Mesenchymal stem cell (in vitro differentiated cells and primary cell): ENCODE data around the gene NAT14.
"Not testable (repeated sequence)": the region's sequence is repeated elsewhere in the genome, so short reads cannot be mapped to it uniquely, and the experiment has no call there.

Experiments used
- DNase-seq: peaks from one replicate; pipeline ENCODE4 v3.0.0-alpha.2; 2013
- H2AFZ ChIP-seq: one replicate; pipeline ENCODE4 v1.6.1; 2013; ENCODE audit warnings: low read depth, mild to moderate bottlenecking, control low read depth, inconsistent platforms, low read length, moderate library complexity
- H2AK5ac ChIP-seq: 2 replicates; pipeline ENCODE4 v1.6.1; 2013; ENCODE audit warnings: low read length, moderate library complexity, mild to moderate bottlenecking, inconsistent platforms; ENCODE audit not compliant: severe bottlenecking
- H2BK120ac ChIP-seq: one replicate; pipeline ENCODE4 v1.6.1; 2013; ENCODE audit warnings: low read depth, mild to moderate bottlenecking, inconsistent platforms, low read length, moderate library complexity
- H2BK12ac ChIP-seq, 2 experiments: one replicate each; pipeline ENCODE4 v1.6.1; 2013; ENCODE audit warnings: inconsistent platforms in 2 of 2, low read length in 2 of 2, mild to moderate bottlenecking in 2 of 2, moderate library complexity in 2 of 2, control low read depth in 1 of 2
- H2BK15ac ChIP-seq: one replicate; pipeline ENCODE4 v1.6.1; 2013; ENCODE audit warnings: mild to moderate bottlenecking, low read depth, inconsistent platforms; ENCODE audit not compliant: poor library complexity, severe bottlenecking
- H2BK5ac ChIP-seq: 2 replicates; pipeline ENCODE4 v1.6.1; 2013; ENCODE audit warnings: low read depth, mild to moderate bottlenecking, low read length, control low read depth, inconsistent platforms; ENCODE audit not compliant: poor library complexity, severe bottlenecking
- H3K14ac ChIP-seq, 2 experiments: one replicate each; pipeline ENCODE4 v1.6.1; 2013; ENCODE audit warnings: inconsistent platforms in 2 of 2, low read length in 2 of 2, control low read depth in 1 of 2, mild to moderate bottlenecking in 1 of 2, moderate library complexity in 1 of 2
- H3K18ac ChIP-seq, 2 experiments: one replicate each; pipeline ENCODE4 v1.6.1; 2013; ENCODE audit warnings: inconsistent platforms in 2 of 2, low read length in 2 of 2, control low read depth in 1 of 2, low read depth in 1 of 2, mild to moderate bottlenecking in 1 of 2
- H3K23ac ChIP-seq, 2 experiments: one replicate each; pipeline ENCODE4 v1.6.1; 2013; ENCODE audit warnings: inconsistent platforms in 2 of 2, low read length in 2 of 2, mild to moderate bottlenecking in 2 of 2, moderate library complexity in 2 of 2, control low read depth in 1 of 2
- H3K27ac ChIP-seq: 2 replicates; pipeline ENCODE4 v1.5.1; 2013; ENCODE audit warnings: mild to moderate bottlenecking, moderate library complexity, low read length, control low read depth, inconsistent platforms; ENCODE audit not compliant: poor library complexity, severe bottlenecking
- H3K27me3 ChIP-seq, 2 experiments: 2 replicates each; pipeline versions ENCODE4 v1.6.1 to v1.7.0; 2013; ENCODE audit warnings: low read length in 2 of 2, mild to moderate bottlenecking in 2 of 2, moderate library complexity in 2 of 2, control low read depth in 1 of 2, inconsistent platforms in 1 of 2; ENCODE audit not compliant: control insufficient read depth in 1 of 2, insufficient read depth in 1 of 2
- H3K36me3 ChIP-seq, 2 experiments: 2 replicates each; pipeline versions ENCODE4 v1.6.1 to v1.7.0; 2013; ENCODE audit warnings: low read length in 2 of 2, control low read depth in 1 of 2, inconsistent platforms in 1 of 2, low read depth in 1 of 2, mild to moderate bottlenecking in 1 of 2; ENCODE audit not compliant: insufficient read depth in 2 of 2, control insufficient read depth in 1 of 2
- H3K4ac ChIP-seq, 2 experiments: one replicate each; pipeline ENCODE4 v1.6.1; 2013; ENCODE audit warnings: inconsistent platforms in 2 of 2, low read length in 2 of 2, mild to moderate bottlenecking in 2 of 2, moderate library complexity in 2 of 2, control low read depth in 1 of 2, low read depth in 1 of 2
- H3K4me1 ChIP-seq: 2 replicates; pipeline ENCODE4 v1.6.1; 2013; ENCODE audit warnings: low read depth, low read length, control low read depth; ENCODE audit not compliant: control insufficient read depth, insufficient read depth
- H3K4me2 ChIP-seq: 2 replicates; pipeline ENCODE4 v1.6.1; 2013; ENCODE audit warnings: low read length, mild to moderate bottlenecking, inconsistent platforms; ENCODE audit not compliant: poor library complexity, severe bottlenecking
- H3K4me3 ChIP-seq, 2 experiments: 2 replicates each; pipeline versions ENCODE4 v1.5.1 to v1.7.0; 2013; ENCODE audit warnings: low read length in 2 of 2, mild to moderate bottlenecking in 2 of 2, control low read depth in 1 of 2, low read depth in 1 of 2; ENCODE audit not compliant: insufficient read depth in 1 of 2
- H3K79me1 ChIP-seq: replicated peaks from 2 replicates; pipeline ENCODE4 v1.6.1; 2013; ENCODE audit warnings: mild to moderate bottlenecking, control low read depth, low read length, inconsistent platforms; ENCODE audit not compliant: poor library complexity, severe bottlenecking
- H3K9ac ChIP-seq: 2 replicates; pipeline ENCODE4 v1.7.0; 2013; ENCODE audit warnings: mild to moderate bottlenecking, low read length, moderate library complexity
- H3K9me3 ChIP-seq: 2 replicates; pipeline ENCODE4 v1.7.0; 2013; ENCODE audit warnings: mild to moderate bottlenecking, low read length; ENCODE audit not compliant: control insufficient read depth
- H4K8ac ChIP-seq: one replicate; pipeline ENCODE4 v1.6.1; 2013; ENCODE audit warnings: inconsistent platforms, mild to moderate bottlenecking, low read length, moderate library complexity
- H4K91ac ChIP-seq: one replicate; pipeline ENCODE4 v1.6.1; 2013; ENCODE audit warnings: mild to moderate bottlenecking, low read length, inconsistent platforms
- WGBS: methylation state at CpG from one replicate; pipeline ENCODE4 v1.1.7; 2013; ENCODE audit warnings: mixed read lengths; 5-methylcytosine and 5-hydroxymethylcytosine counted together

NAT14 gene

DNA sequence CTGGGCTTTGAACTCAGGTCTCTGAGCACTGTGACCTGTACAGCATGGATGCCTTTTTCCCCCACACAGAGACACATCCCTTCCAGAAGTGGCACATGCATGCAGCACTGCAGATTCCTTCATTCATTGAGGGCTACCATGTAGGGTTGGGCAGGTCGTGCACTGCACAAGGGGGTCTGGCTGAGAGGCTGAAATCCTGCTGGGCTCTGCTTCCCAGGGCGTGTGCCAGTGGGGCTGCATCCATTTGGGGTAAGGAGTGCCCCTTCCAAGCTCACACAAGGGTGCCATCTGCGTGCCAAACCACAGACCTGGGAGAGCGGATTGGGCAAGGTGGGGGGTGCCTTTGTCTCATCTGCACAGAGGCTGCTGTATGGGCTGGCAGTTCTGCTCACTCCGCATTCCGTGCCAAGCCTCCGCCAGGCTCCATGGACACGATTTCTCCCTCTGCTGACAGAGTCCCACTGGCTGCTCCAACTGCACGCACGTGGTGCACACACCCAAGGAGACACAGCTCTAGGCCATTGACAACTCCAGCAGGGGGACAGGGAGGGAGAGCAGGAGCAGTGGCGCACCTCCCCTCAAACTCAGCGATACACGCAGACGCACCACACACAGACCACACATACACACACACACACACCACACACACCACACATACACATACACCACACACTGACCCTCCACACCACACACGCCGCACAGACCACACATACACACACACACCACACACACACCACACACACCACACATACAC lies 37.4 kb upstream of the NAT14 start:
- no peak overlapping the region for H3K18ac ChIP-seq
- no peak overlapping the region for H2BK12ac ChIP-seq
- no peak overlapping the region for H2BK5ac ChIP-seq
- no peaks in the 10 kb centered on the region for H3K9me3 ChIP-seq
- H2AFZ ChIP-seq: no peak overlapping the region
- H3K23ac ChIP-seq: no peak overlapping the region
- no peak overlapping the region for H3K9ac ChIP-seq
- peak; percentile 35 for DNase-seq
- no peak overlapping the region for H2BK120ac ChIP-seq
- H3K27me3 ChIP-seq: peaks cover 76 to 78% of the 10 kb centered on the region in 2 experiments
- H3K4ac ChIP-seq: no peak overlapping the region
- H3K4me3 ChIP-seq: no peak overlapping the region
- peaks cover 28% of the 10 kb centered on the region for H3K4me1 ChIP-seq
- 67% methylated on average over 16 of the region's 16 CpGs for WGBS
- H3K4me2 ChIP-seq: no peak overlapping the region
- no peaks in the 10 kb centered on the region for H3K36me3 ChIP-seq
- H4K8ac ChIP-seq: no peak overlapping the region
- H4K91ac ChIP-seq: no peak overlapping the region
- H3K79me1 ChIP-seq: no peaks in the 10 kb centered on the region
- no peak overlapping the region for H3K27ac ChIP-seq
- H2BK15ac ChIP-seq: no peak overlapping the region
- H3K14ac ChIP-seq: no peak overlapping the region
- no peak overlapping the region for H2AK5ac ChIP-seq

DNA sequence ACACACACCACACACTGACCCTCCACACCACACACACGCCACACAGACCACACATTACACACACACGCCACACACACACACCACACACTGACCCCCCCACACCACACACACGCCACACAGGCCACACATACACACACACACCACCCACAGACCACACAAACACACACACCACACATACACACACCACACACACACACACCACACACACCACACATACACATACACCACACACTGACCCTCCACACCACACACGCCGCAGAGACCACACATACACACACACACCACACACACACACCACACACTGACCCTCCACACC lies 36.9 kb upstream of the NAT14 start:
- not testable (repeated sequence) for H3K14ac ChIP-seq, H3K79me1 ChIP-seq, H3K36me3 ChIP-seq, H3K18ac ChIP-seq, H3K4me2 ChIP-seq, H2BK15ac ChIP-seq, H2AK5ac ChIP-seq, H2BK120ac ChIP-seq, H4K8ac ChIP-seq, H3K4ac ChIP-seq, H3K9ac ChIP-seq, H3K27ac ChIP-seq, H2AFZ ChIP-seq, H2BK5ac ChIP-seq, H3K9me3 ChIP-seq, H3K23ac ChIP-seq, DNase-seq, H2BK12ac ChIP-seq
- Histone ChIP-seq H4K91ac (peak overlapping the region; percentile 82), H3K4me3 (peak overlapping the region in 1 of 2 experiments; percentile 30), H3K27me3 (peaks cover 73 to 74% of the 10 kb centered on the region in 2 experiments), H3K4me1 (peaks cover 25% of the 10 kb centered on the region)
- WGBS: 95% methylated on average over 5 of the region's 5 CpGs

DNA sequence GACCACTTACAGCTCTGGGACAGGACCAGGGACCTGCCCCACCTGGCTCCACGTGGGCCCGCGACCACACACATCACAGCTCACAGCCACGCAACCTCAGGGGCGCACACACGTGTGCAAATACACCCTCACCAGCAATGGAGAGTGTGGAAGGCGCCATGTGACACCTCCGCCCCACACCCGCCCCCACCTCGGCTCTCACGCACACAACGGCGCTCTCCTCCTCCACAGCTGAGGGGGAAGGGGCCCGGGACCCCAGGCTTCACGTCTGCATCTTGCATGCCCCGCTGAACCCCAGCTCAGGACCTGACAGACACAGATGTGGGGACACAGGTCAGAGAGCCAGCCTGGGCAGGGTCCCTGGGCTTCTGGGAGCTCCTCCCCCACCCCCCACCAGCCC lies 35.5 kb upstream of the NAT14 start:
- peak overlapping the region in 1 of 2 experiments; percentile 83 for H3K23ac ChIP-seq
- no peak overlapping the region for H3K9ac ChIP-seq
- 31% methylated on average over 16 of the region's 16 CpGs for WGBS
- no peak overlapping the region for H2BK120ac ChIP-seq
- DNase-seq: no peak
- peaks cover 61% of the 10 kb centered on the region in 2 experiments for H3K27me3 ChIP-seq
- H3K18ac ChIP-seq: no peak overlapping the region
- no peak overlapping the region for H2AFZ ChIP-seq
- H2BK15ac ChIP-seq: no peak overlapping the region
- no peak overlapping the region for H2BK12ac ChIP-seq
- no peaks in the 10 kb centered on the region for H3K9me3 ChIP-seq
- no peaks in the 10 kb centered on the region for H3K79me1 ChIP-seq
- no peak overlapping the region for H4K8ac ChIP-seq
- peaks cover 5 to 14% of the 10 kb centered on the region in 2 experiments for H3K36me3 ChIP-seq
- H3K4me3 ChIP-seq: no peak overlapping the region
- H2AK5ac ChIP-seq: no peak overlapping the region
- H3K4me2 ChIP-seq: no peak overlapping the region
- no peak overlapping the region for H3K14ac ChIP-seq
- H3K4ac ChIP-seq: no peak overlapping the region
- no peak overlapping the region for H2BK5ac ChIP-seq
- no peak overlapping the region for H4K91ac ChIP-seq
- H3K4me1 ChIP-seq: peaks cover 30% of the 10 kb centered on the region
- H3K27ac ChIP-seq: no peak overlapping the region

DNA sequence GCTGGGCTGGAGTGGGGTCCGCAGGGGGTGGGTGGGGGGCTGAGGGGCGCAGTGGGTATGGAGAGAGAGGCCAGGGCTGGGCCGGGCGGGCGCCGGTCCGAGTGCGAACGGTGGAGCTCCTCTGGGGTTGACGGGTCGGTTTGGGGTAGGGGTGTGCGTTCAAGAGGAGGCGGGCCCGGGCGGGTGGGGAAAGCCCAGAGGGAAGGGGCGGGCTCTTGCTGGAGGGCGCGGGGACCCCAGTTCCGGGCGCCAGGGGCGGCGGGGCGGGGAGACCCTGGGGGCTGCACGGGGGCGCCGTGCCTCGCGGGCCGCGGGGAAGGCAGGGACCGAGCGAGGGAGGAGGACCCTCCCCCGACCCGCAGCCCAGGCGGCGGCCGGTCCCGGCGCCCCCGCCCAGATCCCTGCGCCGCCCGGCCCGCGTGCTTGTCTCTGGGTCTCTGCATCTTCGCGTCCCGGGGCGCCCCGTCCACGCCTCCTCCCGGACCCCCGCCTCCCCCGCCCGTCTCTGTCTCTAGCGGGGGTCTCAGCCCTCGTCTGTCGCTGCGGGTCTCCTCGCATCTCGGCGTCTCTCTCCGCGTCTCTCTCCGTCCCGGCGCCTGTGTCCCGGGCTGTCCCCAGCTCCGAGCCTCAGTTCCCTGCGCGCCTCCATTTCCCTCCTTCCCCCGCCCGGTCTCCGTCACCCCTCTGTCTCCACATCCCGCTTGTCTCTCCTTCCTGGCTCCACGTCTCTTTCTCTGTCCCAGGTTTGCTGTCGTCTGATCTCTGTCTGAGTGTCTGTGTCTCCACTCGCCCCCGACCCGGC lies 33.6 kb upstream of the NAT14 start:
- H3K4me3 ChIP-seq: no peak overlapping the region
- no peak overlapping the region for H2BK120ac ChIP-seq
- no peak overlapping the region for H2BK12ac ChIP-seq
- H3K4ac ChIP-seq: no peak overlapping the region
- H3K27me3 ChIP-seq: peaks cover 46 to 48% of the 10 kb centered on the region in 2 experiments
- no peak for DNase-seq
- peaks cover 9% of the 10 kb centered on the region for H3K79me1 ChIP-seq
- no peak overlapping the region for H3K14ac ChIP-seq
- H3K27ac ChIP-seq: no peak overlapping the region
- peaks cover 30% of the 10 kb centered on the region for H3K4me1 ChIP-seq
- H2AFZ ChIP-seq: no peak overlapping the region
- H3K9ac ChIP-seq: no peak overlapping the region
- H3K4me2 ChIP-seq: peak overlapping the region; percentile 48
- H2AK5ac ChIP-seq: no peak overlapping the region
- no peak overlapping the region for H2BK5ac ChIP-seq
- H3K9me3 ChIP-seq: no peaks in the 10 kb centered on the region
- WGBS: 2% methylated on average over 46 of the region's 80 CpGs
- H4K91ac ChIP-seq: no peak overlapping the region
- H2BK15ac ChIP-seq: no peak overlapping the region
- H3K18ac ChIP-seq: no peak overlapping the region
- peaks cover 11 to 33% of the 10 kb centered on the region in 2 experiments for H3K36me3 ChIP-seq
- no peak overlapping the region for H4K8ac ChIP-seq
- H3K23ac ChIP-seq: peak overlapping the region in 1 of 2 experiments; percentile 17
